HG03565 (cell line): ENCODE data around the gene SLC6A19.

Experiments used
- ATAC-seq: cut with Tn5 transposase; IDR thresholded peaks from one replicate; pipeline ENCODE4 v1.9.1; 2021; ENCODE audit warnings: mild to moderate bottlenecking, moderate library complexity; ENCODE audit not compliant: unreplicated experiment

Gene SLC6A19

DNA sequence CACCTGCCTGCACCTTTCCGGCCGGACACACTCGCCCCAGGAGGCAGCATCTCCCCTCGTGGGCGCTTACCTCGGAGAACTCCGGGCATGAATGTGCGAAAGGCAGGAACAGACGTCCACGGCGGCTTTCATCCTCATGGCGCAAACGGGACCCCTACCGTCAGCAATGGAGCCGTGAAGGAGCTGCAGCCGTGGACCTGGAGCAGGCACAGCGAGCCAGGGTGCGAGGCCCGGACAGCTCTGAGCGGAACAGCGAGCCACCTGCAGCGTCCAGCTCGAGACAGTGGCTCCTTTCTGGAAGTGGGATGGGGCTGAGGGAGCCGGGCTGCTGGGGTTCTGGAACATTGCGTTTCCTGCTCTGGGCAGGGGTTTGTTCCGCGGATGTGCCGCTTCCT, 7.8 kb upstream of the SLC6A19 start:
- ATAC-seq = no peak

GRCh38 chr5:1194378-1194777, 7.0 kb upstream of the SLC6A19 start:
- ATAC-seq = no peak

GRCh38 chr5:1195439-1195838, 6.0 kb upstream of the SLC6A19 start:
- no peak for ATAC-seq

DNA sequence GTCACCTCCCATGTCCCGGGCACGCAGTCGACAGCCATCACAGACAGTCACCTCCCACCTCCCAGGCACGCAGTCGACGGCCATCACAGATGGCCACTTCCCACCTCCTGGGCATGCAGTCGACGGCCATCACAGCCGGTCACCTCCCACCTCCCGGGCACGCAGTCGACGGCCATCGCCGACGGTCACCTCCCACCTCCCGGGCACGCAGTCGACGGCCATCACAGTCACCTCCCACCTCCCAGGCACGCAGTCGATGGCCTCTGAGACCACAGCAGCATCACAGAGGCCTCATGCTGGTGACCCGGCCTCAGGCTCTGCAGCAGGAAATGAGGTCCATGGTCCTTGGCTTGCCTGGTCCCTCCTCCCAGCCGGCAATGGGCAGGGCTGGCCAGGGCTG, 5.5 kb upstream of the SLC6A19 start:
- no peak for ATAC-seq

- ATAC-seq = no peak
Observed at GRCh38 chr5:1196562-1196961, 4.8 kb upstream of the SLC6A19 start.

DNA sequence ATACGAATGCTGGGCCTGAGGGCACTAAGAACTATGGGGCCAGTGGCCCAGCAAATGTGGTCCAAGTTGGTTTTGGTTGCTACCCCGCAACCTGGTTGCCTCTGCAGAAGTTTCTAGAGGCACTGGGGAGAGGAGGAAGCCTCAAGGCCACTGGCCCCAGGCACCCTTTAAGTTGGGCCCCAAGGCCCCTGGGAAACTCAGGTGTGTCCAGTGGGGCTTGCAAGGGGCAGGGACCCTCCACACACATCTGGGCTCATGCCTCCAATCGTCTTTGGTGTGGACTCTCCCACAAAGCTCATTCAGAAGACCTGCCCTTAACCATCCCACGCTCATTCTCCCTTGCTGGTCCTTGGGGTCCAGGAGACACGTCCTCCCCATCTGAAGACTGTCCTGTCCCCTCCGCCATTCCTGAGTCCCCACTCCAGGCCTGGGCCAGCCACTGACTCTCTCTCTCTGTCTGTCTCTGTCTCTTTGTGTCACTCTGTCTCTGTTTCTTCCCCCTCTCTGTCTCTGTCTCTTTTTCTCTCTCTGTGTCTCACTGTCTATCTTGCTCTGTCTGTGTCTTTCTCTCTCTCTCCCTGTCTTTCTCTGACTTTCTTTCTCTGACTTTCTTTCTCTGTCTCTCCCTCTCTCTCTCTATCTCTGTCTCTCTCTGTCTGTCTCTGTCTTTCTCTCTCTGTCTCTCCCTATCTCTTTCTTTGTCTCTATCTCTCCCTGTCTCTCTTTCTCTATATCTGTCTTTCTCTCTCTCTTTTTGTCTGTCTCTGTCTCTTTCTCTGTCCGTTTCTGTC, 3.3 kb upstream of the SLC6A19 start:
- no peak for ATAC-seq

DNA sequence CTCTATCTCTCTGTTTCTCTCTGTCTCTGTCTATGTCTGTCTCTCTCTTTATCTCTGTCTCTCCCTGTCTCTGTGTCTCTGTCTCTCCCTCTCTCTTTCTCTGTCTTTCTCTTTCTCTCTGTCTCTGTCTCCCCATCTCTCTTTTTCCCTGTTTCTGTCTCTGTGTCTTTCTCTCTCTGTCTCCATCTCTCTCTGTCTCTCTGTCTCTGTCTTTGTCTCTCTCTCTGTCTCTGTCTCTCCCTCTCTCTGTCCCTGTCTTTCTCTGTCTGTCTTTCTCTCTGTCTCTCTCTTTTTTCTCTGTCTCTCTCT, 2.1 kb upstream of the SLC6A19 start:
- ATAC-seq = no peak

GRCh38 chr5:1199649-1200494, 1.5 kb upstream of the SLC6A19 start:
- no peak for ATAC-seq

DNA sequence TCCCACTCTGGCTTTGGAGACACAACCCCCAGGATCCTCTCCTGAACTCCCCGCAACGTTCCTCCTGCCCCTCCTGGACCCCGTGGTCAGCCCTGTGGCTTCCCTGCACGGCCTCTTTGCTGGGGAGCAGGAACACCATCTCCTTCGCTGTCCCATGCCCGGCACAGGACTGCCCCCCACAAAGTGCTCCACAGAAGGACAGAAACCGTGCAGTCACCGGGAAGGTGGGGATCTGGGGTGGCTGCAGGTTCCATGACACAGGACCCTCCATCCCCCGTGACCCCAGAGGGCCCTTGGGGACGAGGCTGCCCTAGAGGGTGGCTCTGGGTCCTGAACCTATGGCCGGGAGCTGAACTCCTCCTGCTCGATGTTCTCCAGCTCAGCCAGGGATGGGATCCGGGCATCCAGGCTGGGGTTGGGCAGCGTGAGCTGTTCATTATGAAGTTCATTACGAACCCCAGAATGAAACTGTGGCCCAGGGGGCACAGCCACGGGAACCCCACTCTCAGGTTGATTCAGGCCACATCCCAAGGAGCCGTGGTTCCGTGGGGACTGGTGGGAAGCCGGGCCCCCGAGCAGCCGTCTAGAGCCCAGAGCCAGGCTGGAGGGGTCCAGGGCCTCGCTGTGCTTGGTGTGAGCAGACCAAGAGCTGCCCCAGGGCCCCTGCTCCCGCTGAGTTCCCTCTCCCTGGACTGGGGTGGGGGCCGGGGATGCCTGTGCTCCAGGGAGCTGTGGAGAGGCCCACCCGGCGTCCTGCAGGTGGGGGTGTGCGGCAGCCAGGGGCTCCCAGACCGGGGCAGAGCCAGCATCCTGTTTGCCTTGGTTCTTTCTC, 684 bp upstream of the SLC6A19 start:
- ATAC-seq = no peak

GRCh38 chr5:1202026-1202797, 817 bp downstream of the SLC6A19 start:
- ATAC-seq = no peak

DNA sequence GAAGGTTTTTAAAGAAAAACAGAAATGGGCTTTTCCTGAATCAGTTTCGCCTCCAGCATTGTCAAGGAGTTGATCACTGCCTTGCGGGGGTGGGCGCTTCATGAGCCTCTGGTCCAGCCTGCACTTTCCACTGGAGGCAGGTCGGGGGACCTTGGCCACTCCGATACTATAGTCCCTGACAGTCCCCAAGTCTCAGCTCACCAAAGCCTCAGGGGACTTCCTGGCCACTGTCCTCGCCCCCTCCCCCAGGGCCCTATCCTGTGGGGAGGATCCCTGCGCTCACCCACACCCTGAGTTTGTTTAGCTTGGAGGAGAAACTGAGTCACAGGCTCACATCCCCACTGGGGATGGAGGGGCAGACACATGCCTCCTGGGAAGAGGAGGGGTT, 1.4 kb downstream of the SLC6A19 start:
- ATAC-seq = no peak

DNA sequence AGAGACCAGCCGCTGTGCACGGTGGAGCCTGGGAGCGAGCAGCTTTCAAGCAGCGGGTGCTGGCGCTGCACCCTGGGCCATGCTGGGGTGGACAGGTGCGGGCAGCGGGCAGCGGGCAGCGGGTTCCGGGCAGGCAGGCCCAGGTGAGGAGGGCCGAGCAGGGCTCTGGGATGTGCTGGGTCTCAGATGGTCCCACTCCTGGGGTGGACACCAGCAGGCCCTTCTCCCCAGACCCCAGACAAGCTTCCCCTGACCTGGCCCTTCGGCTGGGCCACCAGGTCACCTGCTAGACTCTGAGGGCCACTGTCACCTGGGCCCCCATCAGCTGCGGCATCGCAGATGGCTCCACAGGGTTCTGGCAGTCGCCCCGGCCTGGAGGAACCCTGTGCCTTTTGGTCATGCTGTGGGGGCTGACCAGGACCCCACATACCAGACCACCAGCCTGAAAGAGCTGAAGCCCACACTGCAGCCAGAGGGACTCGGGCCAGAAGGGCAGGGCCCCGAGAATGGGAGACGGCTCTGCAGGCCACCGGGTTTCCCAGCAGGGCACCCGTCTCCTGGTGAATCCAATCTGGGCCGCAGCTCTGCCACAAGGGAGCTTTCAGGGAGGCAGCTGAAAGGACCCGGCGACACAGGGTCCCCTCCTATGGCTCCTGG, 2.0 kb downstream of the SLC6A19 start:
- no peak for ATAC-seq

DNA sequence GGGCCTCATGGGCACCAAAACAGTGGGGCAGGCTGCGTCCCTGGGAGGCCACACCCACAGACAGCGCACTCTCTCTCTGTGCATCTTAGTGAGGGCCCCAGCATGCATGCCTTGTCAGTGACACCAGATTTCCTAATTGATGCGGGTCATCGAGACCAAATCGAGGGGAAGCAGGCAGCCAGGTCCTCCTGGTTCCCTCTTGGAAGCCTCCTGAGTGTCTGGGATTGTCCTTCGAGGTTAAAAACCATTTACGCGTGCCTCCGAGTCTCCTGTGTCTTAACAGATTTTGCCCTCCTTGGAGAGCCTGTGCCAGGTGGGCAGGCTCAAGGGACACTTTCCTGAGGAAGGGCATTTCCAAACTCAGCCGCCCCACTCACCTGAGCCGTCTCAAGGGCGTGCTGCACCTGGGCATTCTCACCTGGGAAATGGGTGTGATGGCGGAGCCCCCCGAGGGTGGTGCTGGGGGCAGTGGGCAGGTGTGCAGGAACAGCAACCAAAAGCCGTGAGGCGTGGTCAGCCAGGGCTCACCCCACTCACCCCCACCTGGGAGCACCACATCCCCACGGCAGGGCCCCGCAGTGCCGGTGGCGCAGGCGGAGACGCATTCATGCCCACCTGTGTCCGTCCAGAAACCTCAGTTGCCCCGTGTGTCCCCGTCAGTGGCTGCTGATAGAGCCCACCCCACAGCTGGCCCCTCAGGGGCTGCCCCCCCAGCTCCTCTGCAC, 2.7 kb downstream of the SLC6A19 start:
- no peak for ATAC-seq

DNA sequence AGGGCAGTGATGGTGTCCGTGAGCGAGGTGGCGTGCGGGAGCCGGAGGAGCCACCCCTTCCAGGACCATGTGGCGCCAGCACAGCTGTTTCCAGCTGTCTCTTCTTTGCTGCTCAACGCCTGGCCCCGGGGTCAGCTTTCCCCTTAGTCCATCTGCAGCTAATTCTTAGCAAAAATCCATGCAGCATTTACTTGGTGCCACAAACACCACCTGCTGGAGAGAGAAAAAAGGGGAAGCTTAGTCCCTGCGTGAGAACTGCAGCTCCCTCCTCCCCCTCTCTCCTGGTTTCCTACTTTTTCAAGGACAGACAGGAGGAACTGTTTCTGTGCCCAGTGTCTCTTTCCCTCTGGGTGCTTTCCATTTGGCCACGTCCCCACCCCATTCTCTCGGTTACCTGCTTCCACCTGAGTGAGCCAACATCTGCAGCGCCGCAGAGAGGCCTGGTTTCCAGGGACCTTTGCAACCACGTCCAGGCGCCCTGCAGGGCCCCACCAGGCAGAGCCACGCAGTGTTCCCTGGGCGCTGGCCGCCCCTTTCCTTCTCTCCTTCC, 3.4 kb downstream of the SLC6A19 start:
- no peak for ATAC-seq

DNA sequence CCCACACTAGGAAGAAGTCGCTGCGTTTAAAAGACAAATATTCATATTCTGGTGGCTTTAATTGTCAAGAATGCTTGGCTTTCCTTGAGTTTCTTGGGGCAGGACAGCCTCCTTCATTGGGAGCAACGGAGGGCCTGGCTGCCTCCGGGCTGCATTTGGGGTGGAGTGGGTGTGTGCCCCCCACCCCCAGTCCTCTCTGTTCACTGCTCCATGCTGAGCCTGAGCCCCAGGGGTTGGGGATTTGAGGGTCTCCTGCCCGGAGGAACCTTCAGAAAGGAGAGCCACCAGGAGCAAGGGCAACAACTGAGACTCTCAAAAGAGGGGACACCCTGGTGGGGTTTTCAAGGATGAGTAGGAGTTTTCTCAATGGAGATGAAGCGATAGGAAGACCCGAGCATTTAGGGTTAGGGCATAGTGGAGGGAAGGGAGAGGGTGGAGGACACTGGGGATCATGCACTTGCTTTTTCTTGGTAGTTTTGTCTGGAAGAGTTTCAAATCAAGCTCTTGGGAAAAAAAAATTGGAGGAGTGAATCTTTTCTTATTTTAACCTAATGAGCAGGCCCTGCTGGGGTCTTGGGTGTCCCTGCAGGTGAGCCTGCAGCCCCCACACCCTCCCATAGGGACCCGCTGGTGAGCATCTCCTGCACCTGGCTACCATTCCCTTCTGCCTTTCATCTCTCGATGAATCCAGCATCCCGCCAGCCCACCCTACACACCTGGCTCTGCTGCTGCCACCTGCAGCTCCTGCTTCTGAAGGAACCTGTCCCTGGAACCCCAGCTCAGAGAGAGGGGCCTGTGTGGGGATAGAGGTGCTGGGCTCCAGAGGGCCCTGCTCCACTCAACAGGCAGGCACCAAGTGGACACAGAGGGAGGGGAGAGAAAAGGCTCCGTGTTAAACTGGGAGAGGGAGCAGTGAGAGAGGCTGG, 4.1 kb downstream of the SLC6A19 start:
- no peak for ATAC-seq

DNA sequence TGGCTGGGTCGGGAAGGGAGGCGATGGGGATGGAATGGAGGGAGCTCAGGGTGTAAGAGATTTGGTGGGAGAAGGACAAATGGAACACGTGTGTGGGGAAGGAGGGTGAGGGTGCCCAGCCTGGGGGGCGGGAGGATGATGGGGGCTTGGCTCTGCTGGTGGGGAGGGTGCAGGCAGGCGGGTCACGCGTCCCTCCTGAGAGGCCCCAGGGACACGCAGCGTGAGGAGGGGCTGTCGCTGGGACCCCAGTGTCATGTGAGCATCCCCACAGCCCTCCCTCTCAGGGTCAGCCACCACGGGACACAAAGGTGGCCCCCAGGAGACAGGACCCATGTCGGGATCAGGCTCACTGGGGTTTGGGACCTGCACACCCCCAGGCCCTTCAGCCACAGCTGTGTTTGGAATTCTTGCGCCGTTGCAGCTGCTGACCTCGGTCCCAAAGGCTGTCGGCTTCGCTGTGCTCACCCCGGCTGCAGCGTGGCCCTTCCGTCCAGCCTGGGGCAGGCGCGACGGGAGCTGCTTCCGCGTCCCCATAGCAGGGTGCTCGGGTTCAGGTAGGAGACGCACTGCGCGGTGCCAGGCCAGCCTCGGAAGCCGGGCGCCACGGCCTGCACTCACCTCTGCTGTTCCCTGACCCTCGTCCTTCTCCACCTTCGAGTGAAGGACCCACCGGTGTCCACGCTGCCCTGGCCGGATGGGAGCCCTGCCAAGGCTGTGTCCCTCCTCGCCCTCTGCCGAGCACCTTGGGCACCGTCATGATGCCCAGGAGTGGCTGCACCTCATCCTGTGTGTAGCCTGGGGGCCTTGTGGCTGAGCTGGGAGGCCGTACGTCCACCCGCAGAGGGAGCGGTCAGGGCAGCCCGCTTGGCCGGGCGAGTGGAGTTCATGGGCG, 5.4 kb downstream of the SLC6A19 start:
- no peak for ATAC-seq

DNA sequence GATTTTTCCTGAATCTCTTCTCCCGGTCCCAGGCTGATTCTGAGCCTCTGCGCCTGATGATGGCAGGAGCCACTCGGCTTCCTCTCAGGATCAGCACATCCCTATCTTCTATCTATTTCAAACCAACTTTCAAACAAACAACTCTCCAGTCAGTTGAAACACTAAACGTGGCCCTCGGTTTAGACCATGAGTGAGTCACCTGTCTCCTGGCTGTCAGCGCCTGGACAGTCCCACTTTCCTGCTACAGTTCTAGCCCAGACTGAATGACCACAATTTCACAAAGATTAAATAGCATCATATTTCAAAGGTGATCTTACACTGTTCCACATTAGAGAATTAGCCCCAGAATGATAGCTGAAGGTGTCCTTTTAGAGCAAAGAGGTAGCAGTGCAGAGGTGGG, 6.2 kb downstream of the SLC6A19 start:
- ATAC-seq = no peak
